WTC11 (cell line): Measurements from ENCODE around the gene NOA1. TPM values are rescaled to one million over a fixed set of nuclear protein-coding genes. Genes with fewer than 3 reads are reported as not detected.

Source experiments
- ATAC-seq: fragments of 200-7000 bp; cut with Tn5 transposase; 2 replicates; pipeline ENCODE4 v1.10.0; 2021; ENCODE audit warnings: mild to moderate bottlenecking, moderate library complexity
- CTCF ChIA-PET: fragments of 300-600 bp; sonication (Branson Sonifier 250); formaldehyde crosslinking; loops from one replicate; lab custom pipeline; 2021; ENCODE audit warnings: antibody characterized with exemption; lab: Charles Lee
- POLR2A ChIA-PET: fragments of 350-600 bp; sonication (Branson Sonifier 250); formaldehyde crosslinking; loops from one replicate; lab custom pipeline; 2021; ENCODE audit warnings: antibody characterized with exemption; lab: Charles Lee
- DNase-seq: peaks from one replicate; pipeline ENCODE4 v3.0.0; 2021; ENCODE audit warnings: low spot score
- H3K27ac Mint-ChIP-seq: 2 replicates; pipeline ENCODE4 v1.8.0; 2021; ENCODE audit warnings: mixed read lengths
- H3K27me3 Mint-ChIP-seq: 2 replicates; pipeline ENCODE4 v1.8.0; 2021; ENCODE audit warnings: low read depth, mild to moderate bottlenecking, moderate library complexity, mixed read lengths
- H3K36me3 Mint-ChIP-seq: 2 replicates; pipeline ENCODE4 v1.8.0; 2021; ENCODE audit warnings: mixed read lengths
- H3K4me1 Mint-ChIP-seq: 2 replicates; pipeline ENCODE4 v1.8.0; 2022; ENCODE audit warnings: mixed read lengths
- H3K4me3 Mint-ChIP-seq: 2 replicates; pipeline ENCODE4 v1.8.0; 2021; ENCODE audit warnings: mild to moderate bottlenecking, moderate library complexity, mixed read lengths
- H3K9me3 Mint-ChIP-seq: 2 replicates; pipeline ENCODE4 v1.8.0; 2021; ENCODE audit warnings: mixed read lengths
- AR ChIP-seq: fragments of 250-450 bp; sonication (Bioruptor Pico); IDR thresholded peaks from 2 replicates; pipeline ENCODE4 v1.9.0; 2021; ENCODE audit warnings: mild to moderate bottlenecking
- ATF6 ChIP-seq: sonication (generic); formaldehyde crosslinking; IDR thresholded peaks from 2 replicates; pipeline ENCODE4 v1.8.1; 2023; ENCODE audit warnings: mild to moderate bottlenecking, missing genetic modification reagents
- CBFB ChIP-seq: sonication (generic); formaldehyde crosslinking; IDR thresholded peaks from 2 replicates; pipeline ENCODE4 v1.8.1; 2022; ENCODE audit warnings: mild to moderate bottlenecking, low read depth, missing genetic modification reagents
- CDX4 ChIP-seq: fragments of 250-450 bp; sonication (Bioruptor Pico); IDR thresholded peaks from 2 replicates; pipeline ENCODE4 v1.9.0; 2021; ENCODE audit warnings: moderate library complexity, mild to moderate bottlenecking, inconsistent platforms, borderline replicate concordance
- E2F4 ChIP-seq: sonication (generic); formaldehyde crosslinking; IDR thresholded peaks from 2 replicates; pipeline ENCODE4 v1.8.1; 2022; ENCODE audit warnings: low read depth, mild to moderate bottlenecking, moderate library complexity, missing genetic modification reagents, borderline replicate concordance
- EMX1 ChIP-seq: fragments of 250-450 bp; sonication (Bioruptor Pico); IDR thresholded peaks from 2 replicates; pipeline ENCODE4 v1.8.0; 2021; ENCODE audit warnings: mild to moderate bottlenecking
- ERG ChIP-seq: fragments of 250-450 bp; sonication (Bioruptor Pico); IDR thresholded peaks from 2 replicates; pipeline ENCODE4 v1.8.0; 2021; ENCODE audit warnings: mild to moderate bottlenecking
- HMGXB4 ChIP-seq: sonication (generic); formaldehyde crosslinking; IDR thresholded peaks from 2 replicates; pipeline ENCODE4 v1.8.1; 2023; ENCODE audit warnings: mild to moderate bottlenecking, moderate library complexity, missing genetic modification reagents
- KAT7 ChIP-seq: sonication (generic); formaldehyde crosslinking; IDR thresholded peaks from 2 replicates; pipeline ENCODE4 v1.8.1; 2023; ENCODE audit warnings: missing genetic modification reagents, mild to moderate bottlenecking, borderline replicate concordance
- MAX ChIP-seq: sonication (generic); formaldehyde crosslinking; IDR thresholded peaks from 2 replicates; pipeline ENCODE4 v1.8.0; 2022; ENCODE audit warnings: mild to moderate bottlenecking, missing genetic modification reagents
- MLX ChIP-seq: sonication (generic); formaldehyde crosslinking; IDR thresholded peaks from 2 replicates; pipeline ENCODE4 v1.8.1; 2023; ENCODE audit warnings: mild to moderate bottlenecking, missing genetic modification reagents, moderate library complexity
- MXD4 ChIP-seq: fragments of 250-450 bp; sonication (Bioruptor Pico); IDR thresholded peaks from 2 replicates; pipeline ENCODE4 v1.8.0; 2021; ENCODE audit warnings: mild to moderate bottlenecking, moderate library complexity, borderline replicate concordance
- NR2C2 ChIP-seq: sonication (generic); formaldehyde crosslinking; IDR thresholded peaks from 2 replicates; pipeline ENCODE4 v1.8.0; 2022; ENCODE audit warnings: mild to moderate bottlenecking, missing genetic modification reagents
- NR3C1 ChIP-seq: sonication (generic); formaldehyde crosslinking; conservative IDR thresholded peaks from 2 replicates; pipeline ENCODE4 v1.8.1; 2023; ENCODE audit warnings: low read depth, mild to moderate bottlenecking, missing genetic modification reagents
- RORB ChIP-seq: fragments of 250-450 bp; sonication (Bioruptor Pico); IDR thresholded peaks from 2 replicates; pipeline ENCODE4 v1.9.0; 2021; ENCODE audit warnings: mild to moderate bottlenecking
- TEAD4 ChIP-seq: sonication (generic); formaldehyde crosslinking; IDR thresholded peaks from 2 replicates; pipeline ENCODE4 v1.8.0; 2022; ENCODE audit warnings: mild to moderate bottlenecking, missing genetic modification reagents
- ZMAT4 ChIP-seq: fragments of 250-450 bp; sonication (Bioruptor Pico); IDR thresholded peaks from 2 replicates; pipeline ENCODE4 v1.9.0; 2021; ENCODE audit warnings: mild to moderate bottlenecking
- ZNF263 ChIP-seq: sonication (generic); formaldehyde crosslinking; IDR thresholded peaks from 2 replicates; pipeline ENCODE4 v1.8.1; 2022; ENCODE audit warnings: low read depth, mild to moderate bottlenecking, moderate library complexity, missing genetic modification reagents
- ZSCAN18 ChIP-seq: fragments of 250-450 bp; sonication (Bioruptor Pico); IDR thresholded peaks from 2 replicates; pipeline ENCODE4 v2.1.2; 2022; ENCODE audit warnings: mild to moderate bottlenecking, moderate library complexity
- total RNA-seq: library from RNA; stranded (reverse); gene quantifications from 3 replicates; pipeline ENCODE4 v1.2.3, GENCODE V29; 2021

The NOA1 gene
- total RNA-seq, 1 experiment from 2014 or later, result 35.7 TPM

GRCh38 chr4:56959100-56959499 is 18.3 kb downstream of the NOA1 start (continued):
- TF ChIP-seq NR3C1 (CRISPR knock-in tag) (no peak), ATF6 (CRISPR knock-in tag) (no peak)

- ATAC-seq (no peak), DNase-seq (no peak)
- Mint-ChIP-seq H3K4me1 (no peaks in the 10 kb centered on the region), H3K4me3 (no peak overlapping the region), H3K27ac (no peak overlapping the region), H3K27me3 (no peaks in the 10 kb centered on the region), H3K9me3 (no peaks in the 10 kb centered on the region), H3K36me3 (peaks cover 8% of the 10 kb centered on the region)
- ChIA-PET POLR2A (no interaction called here), CTCF (no interaction called here)
- TF ChIP-seq NR2C2 (CRISPR knock-in tag) (no peak), MAX (CRISPR knock-in tag) (no peak), ZNF263 (CRISPR knock-in tag) (no peak), RORB (CRISPR knock-in tag) (no peak), ZMAT4 (CRISPR knock-in tag) (no peak), ZSCAN18 (CRISPR knock-in tag) (no peak), EMX1 (no peak), HMGXB4 (CRISPR knock-in tag) (no peak), E2F4 (CRISPR knock-in tag) (no peak), CBFB (CRISPR knock-in tag) (no peak), TEAD4 (CRISPR knock-in tag) (no peak), MLX (CRISPR knock-in tag) (no peak), MXD4 (CRISPR knock-in tag) (no peak), AR (CRISPR knock-in tag) (no peak), ERG (CRISPR knock-in tag) (no peak), CDX4 (CRISPR knock-in tag) (no peak), KAT7 (CRISPR knock-in tag) (no peak)
Observed at GRCh38 chr4:56958111-56958517, 19.3 kb downstream of the NOA1 start.
